Skeletal muscle satellite cell (primary cell): ENCODE results near the gene ALKBH3.

Source experiments
- H3K27me3 ChIP-seq: 2 replicates; pipeline ENCODE4 v1.7.0; 2013; ENCODE audit warnings: low read length; ENCODE audit not compliant: control insufficient read depth, insufficient read depth
- H3K36me3 ChIP-seq: 2 replicates; pipeline ENCODE4 v1.7.0; 2013; ENCODE audit warnings: mild to moderate bottlenecking, control low read depth, low read length; ENCODE audit not compliant: insufficient read depth
- H3K4me1 ChIP-seq: 2 replicates; pipeline ENCODE4 v1.7.0; 2013; ENCODE audit warnings: low read length; ENCODE audit not compliant: control insufficient read depth, insufficient read depth
- H3K4me2 ChIP-seq: 2 replicates; pipeline ENCODE4 v1.7.0; 2013; ENCODE audit warnings: mild to moderate bottlenecking, low read length
- H3K4me3 ChIP-seq: 2 replicates; pipeline ENCODE4 v1.7.0; 2013; ENCODE audit warnings: low read length
- H3K9ac ChIP-seq: 2 replicates; pipeline ENCODE4 v1.7.0; 2013; ENCODE audit warnings: mild to moderate bottlenecking, low read depth, low read length, moderate library complexity
- H3K9me3 ChIP-seq: replicated peaks from 2 replicates; pipeline ENCODE4 v1.7.0; 2013; ENCODE audit warnings: mild to moderate bottlenecking, control low read depth, low read length

The ALKBH3 gene

DNA sequence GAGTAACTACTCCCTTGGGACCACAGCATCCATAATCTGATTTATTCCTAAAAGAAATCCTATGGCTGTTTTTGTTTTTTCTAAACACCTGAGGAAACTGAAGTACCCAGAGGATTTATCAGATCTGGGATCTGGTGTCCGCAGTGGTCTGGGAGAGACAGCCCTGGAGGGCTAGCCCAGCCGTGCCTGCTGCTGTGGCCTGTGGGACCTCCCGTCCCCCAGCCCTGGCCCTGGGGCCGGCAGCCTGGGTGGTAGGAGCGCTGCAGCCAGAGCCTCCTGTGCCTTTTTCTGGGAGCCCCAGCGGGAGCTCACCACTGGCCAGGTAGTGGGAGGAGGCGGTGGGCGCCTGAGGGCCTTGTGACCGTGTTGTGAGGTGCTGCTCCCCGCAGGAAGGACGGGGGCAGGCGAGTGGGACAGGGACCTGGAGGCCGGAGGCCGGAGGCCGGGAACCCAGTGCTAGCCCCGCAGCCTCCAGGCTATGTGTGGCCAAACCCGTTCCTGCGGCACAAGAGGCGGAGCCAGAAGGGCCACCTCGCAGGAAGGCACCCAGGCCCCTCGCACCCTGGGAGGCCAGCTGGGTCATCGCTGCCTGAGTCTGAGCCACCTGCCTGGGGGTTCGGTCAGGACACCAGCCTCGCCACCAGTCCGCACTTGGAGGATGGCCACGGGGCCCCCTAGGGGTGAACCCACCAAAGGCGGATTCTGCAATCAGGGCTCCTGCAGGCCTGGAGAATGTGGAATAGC lies 43.7 kb downstream of the ALKBH3 start:
- Histone ChIP-seq H3K36me3 (peaks cover 12% of the 10 kb centered on the region), H3K4me3 (no peak overlapping the region), H3K4me1 (peaks cover 35% of the 10 kb centered on the region), H3K9ac (no peak overlapping the region), H3K4me2 (no peak overlapping the region), H3K9me3 (no peaks in the 10 kb centered on the region), H3K27me3 (no peaks in the 10 kb centered on the region)

DNA sequence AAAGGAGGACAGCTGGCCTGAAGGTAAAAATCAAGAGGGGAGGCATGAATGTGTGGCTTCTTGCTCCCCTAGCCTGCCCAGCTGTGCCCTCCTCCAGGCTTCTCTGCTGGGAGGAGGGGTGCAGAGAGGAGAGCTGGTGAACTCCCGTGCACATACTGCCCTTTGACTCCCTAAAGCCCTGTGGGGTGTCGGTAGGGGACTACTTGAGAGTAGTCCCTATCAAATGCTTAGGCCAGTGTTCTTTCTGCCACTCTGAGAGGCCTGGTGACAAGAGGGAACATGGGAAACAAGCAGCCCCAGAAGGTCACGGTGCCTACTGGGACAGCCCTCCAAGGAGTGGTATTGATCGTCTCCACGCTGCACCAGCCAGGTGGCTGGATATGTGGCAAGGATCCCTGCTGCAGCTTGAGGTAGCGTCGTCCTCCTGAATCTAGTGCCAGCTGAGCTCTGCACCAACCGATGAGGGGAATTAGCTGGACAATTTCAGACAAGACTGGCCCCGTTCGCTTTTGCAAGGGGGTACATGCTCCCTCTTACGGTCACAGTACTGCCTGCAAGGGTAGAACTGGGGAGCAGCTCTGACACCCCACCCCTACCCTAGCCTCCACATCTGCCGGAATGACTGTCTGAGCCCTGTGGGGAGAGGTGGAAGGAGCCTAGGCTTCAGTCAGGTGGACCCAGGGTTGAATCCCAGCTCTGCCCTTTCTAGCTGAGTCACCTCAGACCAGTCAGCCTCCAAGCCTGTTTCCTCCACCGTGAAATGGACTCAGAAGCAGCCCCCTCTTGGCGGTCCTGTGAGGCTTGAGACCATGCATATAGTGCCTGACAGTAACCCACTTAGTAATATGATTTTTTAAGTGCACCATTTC lies 44.7 kb downstream of the ALKBH3 start:
- Histone ChIP-seq H3K36me3 (peaks cover 5% of the 10 kb centered on the region), H3K9ac (no peak overlapping the region), H3K4me3 (no peak overlapping the region), H3K9me3 (no peaks in the 10 kb centered on the region), H3K4me2 (no peak overlapping the region), H3K27me3 (no peaks in the 10 kb centered on the region), H3K4me1 (peaks cover 28% of the 10 kb centered on the region)

DNA sequence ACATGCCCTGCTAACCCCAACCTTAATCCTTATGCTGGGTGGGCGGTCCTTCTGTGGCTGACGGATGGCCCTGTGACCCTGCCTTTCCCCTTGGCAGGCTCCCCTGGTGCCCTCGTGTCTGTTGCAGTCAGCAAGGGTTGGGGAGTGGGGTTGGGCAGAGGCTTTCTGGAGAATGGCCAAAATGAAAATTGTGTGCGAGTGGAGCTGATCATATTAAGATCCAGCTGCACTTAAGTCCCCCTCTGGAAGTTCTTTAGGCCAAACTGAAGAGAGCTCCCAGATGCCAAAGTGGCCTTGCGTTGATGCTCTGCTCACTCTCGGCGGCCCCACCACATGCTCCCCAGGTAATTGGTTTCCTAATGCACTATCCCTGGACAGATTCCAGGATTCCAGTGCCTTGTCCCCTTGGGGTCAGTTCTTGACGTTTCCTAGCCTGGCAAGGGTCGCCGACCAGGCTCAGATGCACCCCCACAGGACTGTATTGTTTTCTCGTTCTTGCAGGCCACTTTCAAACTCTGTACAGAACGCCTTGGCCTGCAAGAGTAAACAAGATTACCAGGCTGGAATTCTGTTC lies 45.4 kb downstream of the ALKBH3 start:
- Histone ChIP-seq H3K4me2 (no peak overlapping the region), H3K9ac (no peak overlapping the region), H3K36me3 (peaks cover 5% of the 10 kb centered on the region), H3K4me3 (no peak overlapping the region), H3K27me3 (peaks cover 2% of the 10 kb centered on the region), H3K9me3 (no peaks in the 10 kb centered on the region), H3K4me1 (peaks cover 24% of the 10 kb centered on the region)

DNA sequence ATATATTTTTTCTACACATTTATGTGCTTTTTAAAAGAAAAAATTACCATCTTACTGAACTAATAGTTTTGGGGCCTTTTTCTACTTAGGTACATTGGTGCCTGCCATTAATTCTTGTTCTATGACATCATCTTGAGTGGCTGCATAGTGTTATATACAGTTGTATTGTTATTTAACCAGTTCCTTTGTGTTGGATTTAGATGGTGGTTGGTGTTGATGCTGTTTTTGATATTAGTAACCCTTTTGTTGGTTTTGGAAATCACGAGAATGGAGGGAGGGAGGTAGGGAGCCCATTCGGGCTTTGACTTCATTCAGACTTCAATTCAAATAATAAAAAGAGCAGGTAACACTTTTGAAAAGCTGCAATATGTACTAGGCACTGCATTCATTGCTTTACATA lies 46.4 kb downstream of the ALKBH3 start:
- peaks cover 3% of the 10 kb centered on the region for H3K36me3 ChIP-seq
- H3K9ac ChIP-seq = no peak overlapping the region
- no peak overlapping the region for H3K4me3 ChIP-seq
- H3K27me3 ChIP-seq = peaks cover 11% of the 10 kb centered on the region
- no peaks in the 10 kb centered on the region for H3K9me3 ChIP-seq
- peaks cover 17% of the 10 kb centered on the region for H3K4me1 ChIP-seq
- no peak overlapping the region for H3K4me2 ChIP-seq

DNA sequence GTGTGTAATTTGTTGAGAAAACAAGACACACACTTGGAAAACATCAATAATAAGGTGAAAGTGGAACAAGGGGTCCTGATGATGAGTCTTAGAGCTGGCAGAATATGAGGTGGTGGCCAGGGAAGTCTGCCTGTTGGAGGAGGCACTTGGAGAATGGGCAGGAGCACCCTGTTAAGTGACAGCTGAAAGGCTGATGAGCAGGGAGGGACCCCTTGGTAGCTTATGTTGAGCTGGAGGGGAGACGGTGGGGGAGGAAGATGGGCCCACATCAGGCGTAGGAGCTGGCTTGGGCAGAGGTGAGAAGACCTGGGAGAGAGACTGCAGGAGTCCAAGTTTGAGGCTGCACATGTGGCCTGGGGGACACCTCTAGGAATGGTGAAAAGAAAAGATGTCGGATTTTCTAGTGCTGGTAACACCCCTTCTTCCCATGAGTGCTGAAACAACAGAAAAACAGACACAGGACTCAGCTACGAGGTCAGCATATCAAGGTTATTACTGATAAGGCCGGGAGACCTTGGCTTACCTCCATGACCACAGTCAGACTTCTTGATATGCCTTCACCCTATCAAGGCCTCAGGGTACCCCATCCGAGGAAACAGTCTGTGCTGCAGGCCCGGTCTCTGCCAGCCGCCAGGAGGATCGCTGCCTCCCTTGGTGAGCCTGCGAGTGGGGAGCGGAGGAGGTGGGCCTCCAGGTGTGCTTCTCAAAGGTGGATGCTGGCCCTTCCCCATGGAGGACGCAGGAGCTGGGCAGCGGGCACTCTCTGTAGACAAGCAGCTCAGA lies 47.5 kb downstream of the ALKBH3 start:
- Histone ChIP-seq H3K4me3 (no peak overlapping the region), H3K4me2 (no peak overlapping the region), H3K4me1 (peaks cover 14% of the 10 kb centered on the region), H3K9me3 (no peaks in the 10 kb centered on the region), H3K36me3 (no peaks in the 10 kb centered on the region), H3K9ac (no peak overlapping the region), H3K27me3 (peaks cover 19% of the 10 kb centered on the region)

DNA sequence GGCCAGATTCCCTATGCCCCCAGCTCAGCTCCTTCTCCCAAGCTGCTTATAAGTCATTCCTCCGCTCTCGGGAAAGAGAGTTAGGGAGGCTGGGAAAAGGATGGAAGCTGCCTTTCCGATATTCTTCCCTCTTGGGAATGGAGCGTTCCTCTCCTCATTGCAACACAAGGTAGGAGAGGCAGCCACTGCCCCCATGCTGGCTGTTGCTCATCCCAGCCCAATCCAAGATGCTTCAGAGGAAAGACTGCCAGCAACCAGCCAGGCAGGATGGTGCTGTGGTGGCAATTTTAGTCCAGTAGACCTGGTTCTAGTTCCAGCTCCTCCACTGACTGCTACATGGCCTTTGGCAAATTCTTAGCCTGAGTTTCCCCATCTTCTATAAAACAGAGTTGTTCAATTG lies 48.1 kb downstream of the ALKBH3 start:
- no peaks in the 10 kb centered on the region for H3K36me3 ChIP-seq
- no peaks in the 10 kb centered on the region for H3K9me3 ChIP-seq
- H3K27me3 ChIP-seq = peaks cover 24% of the 10 kb centered on the region
- H3K9ac ChIP-seq = no peak overlapping the region
- no peak overlapping the region for H3K4me3 ChIP-seq
- peaks cover 14% of the 10 kb centered on the region for H3K4me1 ChIP-seq
- H3K4me2 ChIP-seq = no peak overlapping the region

DNA sequence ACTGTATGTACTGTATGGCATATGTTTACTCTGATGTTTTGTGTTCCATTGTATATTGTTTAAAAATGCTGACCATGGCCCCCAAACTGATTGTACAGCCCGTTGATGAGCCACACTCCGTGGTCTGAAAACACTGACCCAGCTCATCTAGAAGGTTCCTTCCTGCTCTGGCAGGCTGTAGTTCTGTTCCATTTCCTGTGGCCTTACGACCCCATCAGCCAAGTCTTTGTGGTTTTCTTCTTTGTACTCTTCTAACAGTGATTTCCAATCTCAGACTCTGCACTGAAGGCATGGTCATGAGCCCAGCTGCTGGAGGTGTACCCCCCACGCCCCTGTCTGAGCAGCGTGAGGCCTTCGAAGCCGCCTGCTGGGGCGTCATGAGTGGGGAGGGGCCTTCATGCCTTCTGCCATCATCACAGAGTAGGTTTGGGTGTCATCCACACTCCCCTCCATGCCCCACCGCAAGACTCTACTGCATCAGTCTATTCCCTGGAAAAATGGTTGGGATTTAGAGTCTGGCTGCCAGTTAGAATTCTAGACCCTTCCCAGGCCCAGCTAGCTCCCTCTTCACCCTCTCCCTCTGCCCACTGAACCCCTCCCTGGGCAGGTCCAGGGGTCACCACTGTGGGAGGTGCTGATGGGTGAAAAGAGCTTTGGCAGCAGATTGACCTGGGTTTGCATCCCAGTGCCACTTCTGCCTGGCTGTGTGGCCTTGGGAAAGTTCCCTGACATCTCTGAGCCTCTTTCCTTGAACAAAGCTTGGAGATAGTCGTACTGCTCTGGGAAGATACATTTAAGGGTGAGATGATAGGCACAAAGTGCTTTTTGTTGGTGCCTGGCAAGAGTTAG lies 50.5 kb downstream of the ALKBH3 start:
- H3K9me3 ChIP-seq = no peaks in the 10 kb centered on the region
- peaks cover 10% of the 10 kb centered on the region for H3K4me1 ChIP-seq
- no peak overlapping the region for H3K9ac ChIP-seq
- no peaks in the 10 kb centered on the region for H3K36me3 ChIP-seq
- H3K4me3 ChIP-seq = no peak overlapping the region
- no peak overlapping the region for H3K4me2 ChIP-seq
- H3K27me3 ChIP-seq = peaks cover 24% of the 10 kb centered on the region

DNA sequence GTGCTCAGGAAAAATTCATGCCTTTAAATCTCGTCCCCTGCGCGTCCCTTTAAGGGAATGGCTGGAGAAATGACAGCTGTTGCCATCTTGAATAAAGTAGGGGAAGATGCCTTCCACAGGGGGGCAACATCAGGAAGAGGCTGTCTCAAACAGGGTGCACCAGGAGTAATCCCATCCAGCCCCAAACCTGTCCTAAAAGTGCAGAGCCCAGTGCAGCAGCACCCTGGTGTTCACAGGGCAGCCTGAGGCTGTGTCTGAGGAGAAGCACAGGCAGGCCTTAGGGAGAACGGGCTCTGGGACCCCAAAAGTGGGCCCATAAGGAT lies 51.0 kb downstream of the ALKBH3 start:
- H3K4me3 ChIP-seq = no peak overlapping the region
- H3K9me3 ChIP-seq = no peaks in the 10 kb centered on the region
- H3K27me3 ChIP-seq = peaks cover 24% of the 10 kb centered on the region
- H3K36me3 ChIP-seq = no peaks in the 10 kb centered on the region
- no peak overlapping the region for H3K4me2 ChIP-seq
- no peak overlapping the region for H3K9ac ChIP-seq
- peaks cover 10% of the 10 kb centered on the region for H3K4me1 ChIP-seq

DNA sequence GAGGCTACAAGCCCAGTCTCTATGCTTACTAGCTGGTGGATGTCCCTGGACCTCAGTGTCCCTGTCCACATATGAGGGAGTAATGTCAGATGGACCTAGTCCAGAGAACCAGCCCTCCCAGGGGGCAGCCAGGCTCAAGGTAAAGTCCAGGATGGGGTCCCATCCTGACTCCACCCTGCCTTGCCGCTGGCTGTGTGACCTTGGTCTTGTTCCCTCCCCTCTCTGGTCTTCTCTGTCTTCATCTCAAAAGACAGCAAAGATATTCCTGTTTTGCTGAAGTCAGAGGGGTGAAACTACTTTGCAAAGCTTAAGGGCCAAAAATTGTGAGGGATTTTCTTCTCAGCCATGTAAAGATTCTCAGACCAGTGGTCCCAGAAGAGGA lies 52.6 kb downstream of the ALKBH3 start:
- H3K9me3 ChIP-seq = no peaks in the 10 kb centered on the region
- H3K27me3 ChIP-seq = peaks cover 24% of the 10 kb centered on the region
- H3K9ac ChIP-seq = no peak overlapping the region
- no peaks in the 10 kb centered on the region for H3K36me3 ChIP-seq
- H3K4me2 ChIP-seq = peak overlapping the region; percentile 68
- peaks cover 19% of the 10 kb centered on the region for H3K4me1 ChIP-seq
- H3K4me3 ChIP-seq = no peak overlapping the region

DNA sequence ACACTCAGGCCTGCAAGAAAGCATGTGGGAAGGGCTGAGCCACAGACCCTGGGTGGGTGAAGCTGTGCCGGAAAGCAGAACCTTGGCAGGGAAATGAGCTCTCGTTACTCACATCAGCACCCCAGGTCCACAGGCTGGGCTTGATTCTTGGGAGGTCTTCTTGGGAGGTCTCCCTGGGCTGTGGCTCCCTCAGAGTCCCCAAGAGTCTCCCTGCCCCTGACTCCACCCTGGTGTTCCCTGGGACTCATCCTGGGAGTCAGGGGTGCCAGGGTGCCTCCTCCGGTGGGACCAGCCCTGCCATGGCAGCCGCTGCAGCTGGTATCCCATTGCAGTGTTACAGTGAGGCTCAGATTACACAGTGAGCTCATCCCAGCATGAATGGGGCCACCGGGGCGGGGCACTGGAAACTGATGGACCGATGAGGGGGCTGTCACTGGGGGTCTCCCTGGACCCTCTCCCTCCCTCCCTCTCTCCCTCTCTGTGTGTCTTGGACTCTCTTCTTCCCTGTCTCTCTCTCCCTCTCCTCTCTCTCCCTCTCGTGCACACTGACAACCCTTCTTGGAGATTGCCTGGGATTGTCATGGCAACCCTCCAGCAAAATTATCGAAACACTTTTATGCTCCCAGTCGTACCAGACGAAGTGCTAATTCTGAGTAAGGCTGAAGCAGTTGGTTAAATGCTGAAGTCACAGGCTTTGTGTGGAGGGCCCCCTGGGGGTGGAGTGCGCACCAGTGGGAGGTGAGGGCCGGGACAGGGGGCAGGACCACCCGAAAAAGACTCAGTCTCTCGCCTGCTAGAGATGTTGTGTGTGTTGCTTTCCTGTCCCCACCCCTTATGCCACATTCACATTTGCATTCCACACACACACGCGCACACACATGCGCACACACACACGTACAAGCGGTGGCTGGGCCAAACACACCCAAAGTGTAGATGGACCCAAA lies 53.2 kb downstream of the ALKBH3 start:
- no peak overlapping the region for H3K9ac ChIP-seq

More for the DNA sequence above, 53.2 kb downstream of the ALKBH3 start:
- Histone ChIP-seq H3K27me3 (peaks cover 24% of the 10 kb centered on the region), H3K36me3 (no peaks in the 10 kb centered on the region), H3K4me1 (peaks cover 19% of the 10 kb centered on the region), H3K9me3 (no peaks in the 10 kb centered on the region), H3K4me2 (peak overlapping the region; percentile 68), H3K4me3 (peak overlapping the region; percentile 48)
